Measurements from ENCODE around the gene TRIM22. TPM values are rescaled to one million over a fixed set of nuclear protein-coding genes. Genes with fewer than 3 reads are reported as not detected.

TRIM22 gene
- total RNA-seq, 1 experiment from 2014 or later: not detected

DNA sequence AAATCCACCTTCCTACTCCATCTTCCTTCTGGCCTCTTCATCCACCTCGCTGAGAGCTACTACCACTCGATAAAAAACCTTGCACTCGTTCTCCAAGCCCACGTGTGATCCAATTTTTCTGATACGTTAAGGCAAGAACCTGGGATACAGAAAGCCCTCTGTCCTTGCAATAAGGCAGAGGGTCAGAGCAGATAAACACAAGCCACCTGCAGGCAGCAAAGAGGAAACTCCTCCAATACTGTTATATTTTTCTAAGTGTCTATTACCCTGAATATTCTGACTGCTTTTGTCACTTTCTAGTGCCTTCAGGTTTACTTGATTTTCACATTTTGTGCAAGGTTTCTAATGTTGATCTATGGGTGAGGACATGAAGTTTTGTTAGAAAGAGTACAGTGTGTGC lies 31.3 kb upstream of the TRIM22 start:
- DNase-seq: no peak
- intact Hi-C loops (cut with micrococcal nuclease): no loop called here
- Histone ChIP-seq H2AFZ (ENCODE audit: low read length) (no peak overlapping the region), H3K27ac (ENCODE audit: low read length) (no peak overlapping the region), H3K9ac (ENCODE audit: low read length) (no peak overlapping the region), H4K20me1 (ENCODE audit: low read length) (no peaks in the 10 kb centered on the region), H3K9me2 (replicated peaks; ENCODE audit: low read length) (no peaks in the 10 kb centered on the region), H3F3A (ENCODE audit: low read length, unreplicated experiment) (no peaks in the 10 kb centered on the region), H3K36me3 (ENCODE audit: low read depth, low read length) (no peaks in the 10 kb centered on the region), H3K4me3 (ENCODE audit: low read length) (no peak overlapping the region), H3K4me1 (ENCODE audit: insufficient read depth, low read length) (no peaks in the 10 kb centered on the region), H3K4me2 (ENCODE audit: low read length) (no peak overlapping the region), H3K27me3 (ENCODE audit: low read length) (no peaks in the 10 kb centered on the region), H3K79me2 (ENCODE audit: low read length) (no peaks in the 10 kb centered on the region), H3K9me3 (ENCODE audit: low read length) (no peaks in the 10 kb centered on the region)
- no TSS peak for BruUV-seq (replicated peaks)
- ChIA-PET CTCF (no interaction called here), POLR2A (ENCODE audit: unreplicated experiment) (no interaction called here)
- no peak for ATAC-seq
- TF ChIP-seq, protein P1, sequence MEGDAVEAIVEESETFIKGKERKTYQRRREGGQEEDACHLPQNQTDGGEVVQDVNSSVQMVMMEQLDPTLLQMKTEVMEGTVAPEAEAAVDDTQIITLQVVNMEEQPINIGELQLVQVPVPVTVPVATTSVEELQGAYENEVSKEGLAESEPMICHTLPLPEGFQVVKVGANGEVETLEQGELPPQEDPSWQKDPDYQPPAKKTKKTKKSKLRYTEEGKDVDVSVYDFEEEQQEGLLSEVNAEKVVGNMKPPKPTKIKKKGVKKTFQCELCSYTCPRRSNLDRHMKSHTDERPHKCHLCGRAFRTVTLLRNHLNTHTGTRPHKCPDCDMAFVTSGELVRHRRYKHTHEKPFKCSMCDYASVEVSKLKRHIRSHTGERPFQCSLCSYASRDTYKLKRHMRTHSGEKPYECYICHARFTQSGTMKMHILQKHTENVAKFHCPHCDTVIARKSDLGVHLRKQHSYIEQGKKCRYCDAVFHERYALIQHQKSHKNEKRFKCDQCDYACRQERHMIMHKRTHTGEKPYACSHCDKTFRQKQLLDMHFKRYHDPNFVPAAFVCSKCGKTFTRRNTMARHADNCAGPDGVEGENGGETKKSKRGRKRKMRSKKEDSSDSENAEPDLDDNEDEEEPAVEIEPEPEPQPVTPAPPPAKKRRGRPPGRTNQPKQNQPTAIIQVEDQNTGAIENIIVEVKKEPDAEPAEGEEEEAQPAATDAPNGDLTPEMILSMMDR (conservative IDR thresholded peaks at IDR 0.05; ENCODE audit: low read depth, low read length): peak; percentile 24; the same call in 1 of the 2 replicates
- TF ChIP-seq EZH2 (IDR thresholded peaks at IDR 0.05; ENCODE audit: low read length, unreplicated experiment) (no peak), EZH2phosphoT487 (IDR thresholded peaks at IDR 0.05; ENCODE audit: borderline replicate concordance, low read length) (no peak)

DNA sequence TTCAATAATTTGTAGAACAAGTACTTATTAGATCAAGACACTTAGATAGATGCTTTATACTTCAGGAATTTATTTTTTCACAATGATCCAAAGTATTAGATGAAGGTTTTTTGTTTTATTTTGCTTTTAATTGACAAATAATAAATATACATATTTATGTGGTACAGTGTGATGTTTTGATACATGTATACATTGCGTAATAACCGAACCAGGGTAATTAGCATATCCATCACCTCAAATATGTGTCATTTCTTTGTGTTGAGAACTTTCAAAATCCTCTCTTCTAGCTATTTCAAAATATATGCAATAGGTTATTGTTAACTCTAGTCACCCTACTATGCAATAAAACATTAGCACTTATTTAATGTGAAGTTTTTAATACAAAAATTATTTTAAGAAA lies 26.1 kb upstream of the TRIM22 start:
- ChIA-PET POLR2A (ENCODE audit: unreplicated experiment) (no interaction called here), CTCF (no interaction called here)
- no TSS peak for BruUV-seq (replicated peaks)
- no peak overlapping the region for H3K9ac ChIP-seq (ENCODE audit: low read length)
- ATAC-seq: no peak
- no peaks in the 10 kb centered on the region for H3K79me2 ChIP-seq (ENCODE audit: low read length)
- DNase-seq: no peak
- intact Hi-C loops (cut with micrococcal nuclease): no loop called here
- no peaks in the 10 kb centered on the region for H3K4me1 ChIP-seq (ENCODE audit: insufficient read depth, low read length)
- H3K9me3 ChIP-seq (ENCODE audit: low read length): no peaks in the 10 kb centered on the region
- no peaks in the 10 kb centered on the region for H3K27me3 ChIP-seq (ENCODE audit: low read length)
- no peak overlapping the region for H2AFZ ChIP-seq (ENCODE audit: low read length)
- H4K20me1 ChIP-seq (ENCODE audit: low read length): no peaks in the 10 kb centered on the region
- no peak for TF ChIP-seq EZH2 (IDR thresholded peaks at IDR 0.05; ENCODE audit: low read length, unreplicated experiment)
- H3K4me3 ChIP-seq (ENCODE audit: low read length): no peak overlapping the region
- no peak overlapping the region for H3K4me2 ChIP-seq (ENCODE audit: low read length)
- H3K36me3 ChIP-seq (ENCODE audit: low read depth, low read length): peaks cover 5% of the 10 kb centered on the region; the same call in 1 of the 2 replicates
- no peaks in the 10 kb centered on the region for H3F3A ChIP-seq (ENCODE audit: low read length, unreplicated experiment)
- H3K27ac ChIP-seq (ENCODE audit: low read length): no peak overlapping the region
- H3K9me2 ChIP-seq (replicated peaks; ENCODE audit: low read length): no peaks in the 10 kb centered on the region

DNA sequence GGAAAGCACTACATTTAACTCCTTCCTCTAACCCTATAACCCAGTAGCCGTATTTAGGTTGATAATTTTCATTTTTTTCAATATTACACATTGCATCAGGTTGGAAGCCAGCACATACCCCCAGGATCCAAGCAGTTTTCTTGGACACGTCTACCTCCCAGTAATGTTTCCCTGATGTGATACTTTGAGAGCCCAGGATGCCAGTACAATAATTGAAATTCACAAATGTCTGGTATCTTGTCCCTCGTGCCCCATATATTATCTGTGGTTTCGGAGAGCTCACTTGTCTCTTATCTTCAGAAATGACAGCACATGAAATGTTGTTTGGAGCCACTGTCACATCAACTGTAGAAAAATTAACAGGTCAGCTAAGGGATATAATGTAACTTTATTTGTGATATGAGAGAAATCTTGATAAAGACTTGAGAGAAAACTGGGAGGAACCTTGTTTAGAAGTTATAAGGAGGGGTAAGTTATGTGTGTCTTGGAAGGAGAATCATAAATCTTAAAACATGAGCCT lies 24.5 kb upstream of the TRIM22 start:
- TF ChIP-seq EZH2phosphoT487 (IDR thresholded peaks at IDR 0.05; ENCODE audit: borderline replicate concordance, low read length) (no peak), EZH2 (IDR thresholded peaks at IDR 0.05; ENCODE audit: low read length, unreplicated experiment) (no peak)
- TF ChIP-seq, protein P1 (conservative IDR thresholded peaks at IDR 0.05; ENCODE audit: low read depth, low read length): no peak
- H3K79me2 ChIP-seq (ENCODE audit: low read length): no peaks in the 10 kb centered on the region
- H3K4me3 ChIP-seq (ENCODE audit: low read length): no peak overlapping the region
- no peak overlapping the region for H3K4me2 ChIP-seq (ENCODE audit: low read length)
- no peak for DNase-seq
- H3K9ac ChIP-seq (ENCODE audit: low read length): no peak overlapping the region
- H2AFZ ChIP-seq (ENCODE audit: low read length): no peak overlapping the region
- no peak overlapping the region for H3K27ac ChIP-seq (ENCODE audit: low read length)
- ChIA-PET CTCF (no interaction called here), POLR2A (ENCODE audit: unreplicated experiment) (interaction anchor here (0.7 kb wide), 1 partner anchor 59 kb away, joined by 4 read pairs; no protein-coding TSS in a partner anchor)
- H3K27me3 ChIP-seq (ENCODE audit: low read length): no peaks in the 10 kb centered on the region
- H3K9me2 ChIP-seq (replicated peaks; ENCODE audit: low read length): no peaks in the 10 kb centered on the region
- peaks cover 9% of the 10 kb centered on the region; the same call in 1 of the 2 replicates for H3K36me3 ChIP-seq (ENCODE audit: low read depth, low read length)
- H3K9me3 ChIP-seq (ENCODE audit: low read length): no peaks in the 10 kb centered on the region
- intact Hi-C loops (cut with micrococcal nuclease): no loop called here
- H3K4me1 ChIP-seq (ENCODE audit: insufficient read depth, low read length): no peaks in the 10 kb centered on the region
- ATAC-seq: no peak
- no peaks in the 10 kb centered on the region for H4K20me1 ChIP-seq (ENCODE audit: low read length)
- no TSS peak for BruUV-seq (replicated peaks)
- no peaks in the 10 kb centered on the region for H3F3A ChIP-seq (ENCODE audit: low read length, unreplicated experiment)

Measured in PC-3 (cell line).